Loucy (cell line): ENCODE results near the gene TTC7B.

ENCODE experiments used
- H2AFZ ChIP-seq: fragments of 200-600 bp; sonication (generic); 2 replicates; pipeline ENCODE4 v1.6.0; 2016; ENCODE audit warnings: antibody characterized with exemption, mild to moderate bottlenecking, low read length, moderate library complexity
- H3F3A ChIP-seq: fragments of 200-600 bp; 2 replicates; pipeline ENCODE4 v1.6.0; 2016; ENCODE audit warnings: antibody characterized with exemption, low read depth, mild to moderate bottlenecking
- H3K27me3 ChIP-seq: fragments of 200-600 bp; sonication (generic); 2 replicates; pipeline ENCODE4 v1.6.1; 2014; ENCODE audit warnings: low read length, mild to moderate bottlenecking; ENCODE audit not compliant: insufficient read depth, poor library complexity, severe bottlenecking
- H3K36me3 ChIP-seq: fragments of 200-600 bp; sonication (generic); 2 replicates; pipeline ENCODE4 v1.6.1; 2016; ENCODE audit warnings: low read length; ENCODE audit not compliant: insufficient read depth
- H3K4me1 ChIP-seq: fragments of 200-600 bp; sonication (generic); 2 replicates; pipeline ENCODE4 v1.5.1; 2014; ENCODE audit warnings: low read length, mild to moderate bottlenecking; ENCODE audit not compliant: insufficient read depth, poor library complexity, severe bottlenecking
- H3K4me2 ChIP-seq: fragments of 200-600 bp; sonication (generic); 2 replicates; pipeline ENCODE4 v1.6.0; 2014; ENCODE audit warnings: antibody characterized with exemption, low read length, low read depth, mild to moderate bottlenecking; ENCODE audit not compliant: poor library complexity, severe bottlenecking
- H3K4me3 ChIP-seq: fragments of 200-600 bp; sonication (generic); 2 replicates; pipeline ENCODE4 v1.5.1; 2014; ENCODE audit warnings: low read length, mild to moderate bottlenecking, mixed read lengths; ENCODE audit not compliant: poor library complexity, severe bottlenecking
- H3K79me2 ChIP-seq: fragments of 200-600 bp; sonication (generic); 2 replicates; pipeline ENCODE4 v1.6.1; 2014; ENCODE audit warnings: low read length; ENCODE audit not compliant: insufficient read depth
- H3K9ac ChIP-seq: fragments of 200-600 bp; sonication (generic); 2 replicates; pipeline ENCODE4 v1.6.0; 2014; ENCODE audit warnings: mild to moderate bottlenecking, low read depth, low read length, moderate library complexity; ENCODE audit not compliant: poor library complexity, severe bottlenecking
- H3K9me2 ChIP-seq: fragments of 200-600 bp; sonication (generic); replicated peaks from 2 replicates; pipeline ENCODE4 v1.6.1; 2016; ENCODE audit warnings: low read depth, low read length, mixed read lengths
- H3K9me3 ChIP-seq: fragments of 200-600 bp; sonication (generic); 2 replicates; pipeline ENCODE4 v1.6.1; 2014; ENCODE audit warnings: mild to moderate bottlenecking, antibody characterized with exemption, low read length, low read depth; ENCODE audit not compliant: insufficient read depth
- H4K20me1 ChIP-seq: fragments of 200-600 bp; sonication (generic); 2 replicates; pipeline ENCODE4 v1.6.0; 2014; ENCODE audit warnings: antibody characterized with exemption, low read length, mild to moderate bottlenecking; ENCODE audit not compliant: insufficient read depth, poor library complexity, severe bottlenecking
- CTCF ChIP-seq: fragments of 200-600 bp; sonication (generic); conservative IDR thresholded peaks from 2 replicates; pipeline ENCODE4 v1.5.1; 2014; ENCODE audit warnings: mild to moderate bottlenecking, antibody characterized with exemption, low read length
- EZH2phosphoT487 ChIP-seq: fragments of 200-600 bp; IDR thresholded peaks from 2 replicates; pipeline ENCODE4 v1.6.1; 2018; ENCODE audit warnings: antibody characterized with exemption, mild to moderate bottlenecking, moderate library complexity, borderline replicate concordance

TTC7B gene

GRCh38 chr14:90813442-90813841 lies 2.8 kb downstream of the TTC7B start:
- Histone ChIP-seq H2AFZ (no peak overlapping the region), H3K9ac (peak overlapping the region; percentile 49), H3K9me3 (no peaks in the 10 kb centered on the region), H3K4me1 (peaks cover 70% of the 10 kb centered on the region), H3F3A (no peaks in the 10 kb centered on the region), H4K20me1 (no peaks in the 10 kb centered on the region), H3K27me3 (no peaks in the 10 kb centered on the region), H3K79me2 (peaks cover 72% of the 10 kb centered on the region), H3K4me3 (peak overlapping the region; percentile 84), H3K36me3 (no peaks in the 10 kb centered on the region), H3K9me2 (no peaks in the 10 kb centered on the region), H3K4me2 (peak overlapping the region; percentile 87)
- no peak for TF ChIP-seq EZH2phosphoT487
- TF ChIP-seq CTCF = no peak

- no peaks in the 10 kb centered on the region for H3K9me2 ChIP-seq
- H3K4me2 ChIP-seq = peak overlapping the region; percentile 87
- no peak overlapping the region for H2AFZ ChIP-seq
- no peak overlapping the region for H3K4me3 ChIP-seq
- H3K9me3 ChIP-seq = no peaks in the 10 kb centered on the region
- no peaks in the 10 kb centered on the region for H4K20me1 ChIP-seq
- H3F3A ChIP-seq = no peaks in the 10 kb centered on the region
- no peak overlapping the region for H3K9ac ChIP-seq
- no peak for TF ChIP-seq CTCF
- TF ChIP-seq EZH2phosphoT487 = no peak
- peaks cover 86% of the 10 kb centered on the region for H3K79me2 ChIP-seq
- H3K36me3 ChIP-seq = no peaks in the 10 kb centered on the region
- H3K4me1 ChIP-seq = peaks cover 83% of the 10 kb centered on the region
- H3K27me3 ChIP-seq = no peaks in the 10 kb centered on the region
Observed at GRCh38 chr14:90812109-90812508, 4.1 kb downstream of the TTC7B start.

- Histone ChIP-seq H3K79me2 (peaks cover 90% of the 10 kb centered on the region), H3K4me3 (no peak overlapping the region), H3K4me2 (peak overlapping the region; percentile 87), H4K20me1 (no peaks in the 10 kb centered on the region), H3K4me1 (peaks cover 88% of the 10 kb centered on the region), H3K9ac (no peak overlapping the region), H3K27me3 (no peaks in the 10 kb centered on the region), H3K36me3 (no peaks in the 10 kb centered on the region), H3K9me3 (no peaks in the 10 kb centered on the region), H3F3A (no peaks in the 10 kb centered on the region), H2AFZ (no peak overlapping the region), H3K9me2 (no peaks in the 10 kb centered on the region)
- no peak for TF ChIP-seq CTCF
- no peak for TF ChIP-seq EZH2phosphoT487
Observed at GRCh38 chr14:90811641-90812040, 4.6 kb downstream of the TTC7B start.
